ENCODE results near the gene NUPR2.
"Not testable (repeated sequence)": the region's sequence is repeated elsewhere in the genome, so short reads cannot be mapped to it uniquely, and the experiment has no call there.

The NUPR2 gene

GRCh38 chr7:56098187-56099008 is 17.8 kb downstream of the NUPR2 start:
- not testable (repeated sequence) for H3K27ac Mint-ChIP-seq; H3K27me3 Mint-ChIP-seq (ENCODE audit: low read depth); H3K4me1 Mint-ChIP-seq (ENCODE audit: low read depth); H3K9me3 Mint-ChIP-seq; H3K4me3 Mint-ChIP-seq
- H3K36me3 Mint-ChIP-seq (ENCODE audit: low read depth), result peaks cover 32% of the 10 kb centered on the region

GRCh38 chr7:56097700-56098099 is 18.5 kb downstream of the NUPR2 start:
- no peaks in the 10 kb centered on the region for H3K9me3 Mint-ChIP-seq
- H3K4me1 Mint-ChIP-seq (ENCODE audit: low read depth), result peaks cover 2% of the 10 kb centered on the region
- no peak overlapping the region for H3K27ac Mint-ChIP-seq
- no peaks in the 10 kb centered on the region for H3K27me3 Mint-ChIP-seq (ENCODE audit: low read depth)
- H3K4me3 Mint-ChIP-seq, result no peak overlapping the region
- H3K36me3 Mint-ChIP-seq (ENCODE audit: low read depth), result peaks cover 28% of the 10 kb centered on the region

GRCh38 chr7:56092789-56093531 is 23.3 kb downstream of the NUPR2 start, which contains the start of gene PHKG1:
Gene PHKG1, minus strand, starts transcription at chr7:56092952. Its CDS starts 4,011 bp downstream, at chr7:56088941.
- Mint-ChIP-seq H3K4me3 (no peak within 1 kb of the TSS), H3K27me3 (ENCODE audit: low read depth) (no peaks in the 10 kb centered on the region), H3K36me3 (ENCODE audit: low read depth) (peaks cover 5% of the 10 kb centered on the region), H3K27ac (no peak within 1 kb of the TSS), H3K4me1 (ENCODE audit: low read depth) (no peaks in the 10 kb centered on the region), H3K9me3 (no peaks in the 10 kb centered on the region)

GRCh38 chr7:56092388-56092787 is 23.8 kb downstream of the NUPR2 start:
- not testable (repeated sequence) for H3K27me3 Mint-ChIP-seq (ENCODE audit: low read depth); H3K4me3 Mint-ChIP-seq; H3K27ac Mint-ChIP-seq; H3K36me3 Mint-ChIP-seq (ENCODE audit: low read depth); H3K4me1 Mint-ChIP-seq (ENCODE audit: low read depth); H3K9me3 Mint-ChIP-seq

GRCh38 chr7:56091591-56091990 is 24.6 kb downstream of the NUPR2 start:
- Mint-ChIP-seq H3K27me3 (ENCODE audit: low read depth) (no peaks in the 10 kb centered on the region), H3K4me1 (ENCODE audit: low read depth) (no peaks in the 10 kb centered on the region), H3K4me3 (no peak overlapping the region), H3K9me3 (no peaks in the 10 kb centered on the region), H3K36me3 (ENCODE audit: low read depth) (peaks cover 3% of the 10 kb centered on the region), H3K27ac (no peak overlapping the region)

- peaks cover 1% of the 10 kb centered on the region for H3K36me3 Mint-ChIP-seq (ENCODE audit: low read depth)
- no peaks in the 10 kb centered on the region for H3K27me3 Mint-ChIP-seq (ENCODE audit: low read depth)
- no peak overlapping the region for H3K27ac Mint-ChIP-seq
These were observed 28.8 kb downstream of the NUPR2 start for GRCh38 chr7:56087445-56087844.

GRCh38 chr7:56086761-56087160 is 29.5 kb downstream of the NUPR2 start:
- H3K36me3 Mint-ChIP-seq (ENCODE audit: low read depth), result peaks cover 1% of the 10 kb centered on the region
- H3K27ac Mint-ChIP-seq, result no peak overlapping the region
- no peak overlapping the region for H3K4me3 Mint-ChIP-seq
- H3K4me1 Mint-ChIP-seq (ENCODE audit: low read depth), result no peaks in the 10 kb centered on the region
- no peaks in the 10 kb centered on the region for H3K9me3 Mint-ChIP-seq
- H3K27me3 Mint-ChIP-seq (ENCODE audit: low read depth), result no peaks in the 10 kb centered on the region

More at GRCh38 chr7:56087445-56087844, 28.8 kb downstream of the NUPR2 start:
- Mint-ChIP-seq H3K9me3 (no peaks in the 10 kb centered on the region), H3K4me3 (no peak overlapping the region), H3K4me1 (ENCODE audit: low read depth) (no peaks in the 10 kb centered on the region)

- Mint-ChIP-seq H3K9me3 (no peaks in the 10 kb centered on the region), H3K27ac (no peak overlapping the region), H3K4me1 (ENCODE audit: low read depth) (no peaks in the 10 kb centered on the region), H3K4me3 (no peak overlapping the region), H3K36me3 (ENCODE audit: low read depth) (peaks cover 6% of the 10 kb centered on the region), H3K27me3 (ENCODE audit: low read depth) (no peaks in the 10 kb centered on the region)
These were observed 32.9 kb downstream of the NUPR2 start for GRCh38 chr7:56083150-56083785.

GRCh38 chr7:56081626-56082340 is 34.4 kb downstream of the NUPR2 start:
- no peaks in the 10 kb centered on the region for H3K4me1 Mint-ChIP-seq (ENCODE audit: low read depth)
- no peaks in the 10 kb centered on the region for H3K27me3 Mint-ChIP-seq (ENCODE audit: low read depth)
- H3K27ac Mint-ChIP-seq, result no peak overlapping the region

GRCh38 chr7:56080726-56081435 is 35.3 kb downstream of the NUPR2 start:
- not testable (repeated sequence) for H3K27me3 Mint-ChIP-seq (ENCODE audit: low read depth); H3K9me3 Mint-ChIP-seq; H3K27ac Mint-ChIP-seq; H3K36me3 Mint-ChIP-seq (ENCODE audit: low read depth); H3K4me3 Mint-ChIP-seq; H3K4me1 Mint-ChIP-seq (ENCODE audit: low read depth)

More at GRCh38 chr7:56081626-56082340, 34.4 kb downstream of the NUPR2 start:
- peaks cover 6% of the 10 kb centered on the region for H3K36me3 Mint-ChIP-seq (ENCODE audit: low read depth)
- H3K4me3 Mint-ChIP-seq, result no peak overlapping the region
- H3K9me3 Mint-ChIP-seq, result no peaks in the 10 kb centered on the region

- no peaks in the 10 kb centered on the region for H3K27me3 Mint-ChIP-seq (ENCODE audit: low read depth)
- H3K27ac Mint-ChIP-seq, result no peak overlapping the region
- no peaks in the 10 kb centered on the region for H3K4me1 Mint-ChIP-seq (ENCODE audit: low read depth)
- no peak overlapping the region for H3K4me3 Mint-ChIP-seq
- H3K9me3 Mint-ChIP-seq, result no peaks in the 10 kb centered on the region
- peaks cover 6% of the 10 kb centered on the region for H3K36me3 Mint-ChIP-seq (ENCODE audit: low read depth)
These were observed 36.6 kb downstream of the NUPR2 start for GRCh38 chr7:56079450-56080185.

GRCh38 chr7:56078196-56078595 is 38.0 kb downstream of the NUPR2 start:
- peaks cover 9% of the 10 kb centered on the region for H3K36me3 Mint-ChIP-seq (ENCODE audit: low read depth)
- peaks cover 3% of the 10 kb centered on the region for H3K4me1 Mint-ChIP-seq (ENCODE audit: low read depth)
- no peak overlapping the region for H3K4me3 Mint-ChIP-seq
- no peaks in the 10 kb centered on the region for H3K27me3 Mint-ChIP-seq (ENCODE audit: low read depth)
- no peak overlapping the region for H3K27ac Mint-ChIP-seq
- no peaks in the 10 kb centered on the region for H3K9me3 Mint-ChIP-seq

GRCh38 chr7:56077681-56078080 is 38.5 kb downstream of the NUPR2 start:
- H3K9me3 Mint-ChIP-seq, result no peaks in the 10 kb centered on the region
- H3K4me3 Mint-ChIP-seq, result no peak overlapping the region
- peaks cover 7% of the 10 kb centered on the region for H3K4me1 Mint-ChIP-seq (ENCODE audit: low read depth)
- H3K27ac Mint-ChIP-seq, result no peak overlapping the region
- no peaks in the 10 kb centered on the region for H3K27me3 Mint-ChIP-seq (ENCODE audit: low read depth)
- peaks cover 12% of the 10 kb centered on the region for H3K36me3 Mint-ChIP-seq (ENCODE audit: low read depth)
